Sigmoid colon (tissue), 4 donors: ENCODE data around the gene PLEKHA8.

Experiments
- EP300 ChIP-seq, 4 donors: sonication (generic); formaldehyde crosslinking; IDR thresholded peaks; one replicate each; pipeline ENCODE4 v1.6.1; 2017; ENCODE audit warnings: antibody characterized with exemption in 4 of 4
- TF ChIP-seq, protein P1 (sequence below), 4 experiments: fragments of 450-650 bp in 3 of 4; fragments of 200-600 bp in 1 of 4; IDR thresholded peaks; one replicate each; pipeline ENCODE4 v1.5.1; 2016 to 2019; ENCODE audit warnings: antibody characterized with exemption in 4 of 4, mild to moderate bottlenecking in 3 of 4, moderate library complexity in 2 of 4

DNA sequence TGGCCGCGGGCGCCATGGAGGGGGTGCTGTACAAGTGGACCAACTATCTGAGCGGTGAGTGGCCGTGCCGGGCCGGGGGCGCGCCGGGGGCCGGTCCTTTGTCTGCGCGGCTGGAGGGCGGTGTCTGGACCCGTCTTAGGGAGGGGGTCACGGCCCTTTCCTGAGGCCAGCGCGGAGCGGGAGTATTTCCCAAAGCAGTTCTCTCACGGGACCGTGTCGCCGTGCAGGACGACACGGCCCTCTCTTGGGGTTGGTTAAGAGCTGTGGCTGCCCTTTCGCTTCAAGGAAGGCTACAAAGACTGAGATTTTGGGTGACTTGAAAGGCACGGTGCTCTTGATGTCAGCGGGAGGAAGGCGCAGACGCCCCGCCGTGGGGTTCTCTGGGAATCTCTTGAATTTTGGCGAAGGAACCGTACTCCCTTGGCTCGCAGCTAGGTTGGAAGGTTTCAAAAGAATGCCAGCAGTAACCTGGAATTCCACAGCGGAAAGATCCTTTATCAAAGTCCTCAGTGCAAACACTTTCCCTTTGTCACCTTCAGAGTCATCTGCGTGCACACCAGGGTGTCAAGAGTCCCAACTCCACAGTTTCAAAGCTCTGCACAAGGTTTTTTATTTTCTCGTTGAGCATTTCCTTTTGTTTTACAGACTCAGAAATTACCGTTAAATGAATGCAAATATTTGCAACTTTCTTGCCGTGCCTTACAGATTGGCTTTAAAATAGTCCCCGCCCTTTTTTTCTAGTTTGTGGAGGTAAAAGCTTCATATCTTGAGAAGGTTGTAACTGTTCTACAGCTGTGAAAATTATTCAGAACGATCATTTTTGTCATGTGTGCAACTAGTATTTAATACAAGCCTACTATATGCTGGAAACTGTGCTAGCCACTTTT lies 780 bp downstream of the PLEKHA8 start:
- no peak for TF ChIP-seq EP300 (IDR thresholded peaks at IDR 0.05)
- TF ChIP-seq, protein P1, sequence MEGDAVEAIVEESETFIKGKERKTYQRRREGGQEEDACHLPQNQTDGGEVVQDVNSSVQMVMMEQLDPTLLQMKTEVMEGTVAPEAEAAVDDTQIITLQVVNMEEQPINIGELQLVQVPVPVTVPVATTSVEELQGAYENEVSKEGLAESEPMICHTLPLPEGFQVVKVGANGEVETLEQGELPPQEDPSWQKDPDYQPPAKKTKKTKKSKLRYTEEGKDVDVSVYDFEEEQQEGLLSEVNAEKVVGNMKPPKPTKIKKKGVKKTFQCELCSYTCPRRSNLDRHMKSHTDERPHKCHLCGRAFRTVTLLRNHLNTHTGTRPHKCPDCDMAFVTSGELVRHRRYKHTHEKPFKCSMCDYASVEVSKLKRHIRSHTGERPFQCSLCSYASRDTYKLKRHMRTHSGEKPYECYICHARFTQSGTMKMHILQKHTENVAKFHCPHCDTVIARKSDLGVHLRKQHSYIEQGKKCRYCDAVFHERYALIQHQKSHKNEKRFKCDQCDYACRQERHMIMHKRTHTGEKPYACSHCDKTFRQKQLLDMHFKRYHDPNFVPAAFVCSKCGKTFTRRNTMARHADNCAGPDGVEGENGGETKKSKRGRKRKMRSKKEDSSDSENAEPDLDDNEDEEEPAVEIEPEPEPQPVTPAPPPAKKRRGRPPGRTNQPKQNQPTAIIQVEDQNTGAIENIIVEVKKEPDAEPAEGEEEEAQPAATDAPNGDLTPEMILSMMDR (IDR thresholded peaks at IDR 0.05): no peak
